Choroid plexus epithelial cell (primary cell): ENCODE data around the gene CBLN4.

Experiments used
- DNase-seq: peaks from one replicate; pipeline ENCODE4 v3.0.0-alpha.2; 2010; ENCODE audit warnings: low read depth
- H3K4me3 ChIP-seq: 2 replicates; pipeline ENCODE4 v1.5.1; 2011; ENCODE audit warnings: low read depth, mild to moderate bottlenecking, control low read depth, low read length, moderate library complexity
- TF ChIP-seq, protein P1 (sequence below): conservative IDR thresholded peaks from 2 replicates; pipeline ENCODE4 v1.5.1; 2011; ENCODE audit warnings: low read depth, mild to moderate bottlenecking, control low read depth, inconsistent platforms, low read length, moderate library complexity

CBLN4 gene

DNA sequence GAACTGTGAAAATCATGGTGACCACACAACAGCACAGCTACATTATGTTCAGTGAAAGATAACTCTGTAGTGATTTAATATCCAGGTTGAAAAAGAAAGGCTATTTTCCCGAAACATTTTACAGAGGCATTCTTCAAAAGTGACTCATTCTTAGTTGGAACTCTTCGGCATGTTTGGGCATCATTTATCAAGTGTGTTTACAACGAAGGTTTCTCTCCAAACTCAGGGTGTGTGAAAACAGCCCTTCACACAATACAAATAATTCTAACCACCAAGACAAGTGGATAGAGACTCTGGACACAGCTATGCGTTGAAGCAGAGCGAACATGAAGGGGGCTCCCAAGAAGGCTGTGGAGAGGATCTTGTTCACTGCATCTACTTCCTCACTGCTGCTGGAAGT lies 57.6 kb downstream of the CBLN4 start:
- DNase-seq: no peak
- H3K4me3 ChIP-seq: no peak overlapping the region
- TF ChIP-seq, protein P1, sequence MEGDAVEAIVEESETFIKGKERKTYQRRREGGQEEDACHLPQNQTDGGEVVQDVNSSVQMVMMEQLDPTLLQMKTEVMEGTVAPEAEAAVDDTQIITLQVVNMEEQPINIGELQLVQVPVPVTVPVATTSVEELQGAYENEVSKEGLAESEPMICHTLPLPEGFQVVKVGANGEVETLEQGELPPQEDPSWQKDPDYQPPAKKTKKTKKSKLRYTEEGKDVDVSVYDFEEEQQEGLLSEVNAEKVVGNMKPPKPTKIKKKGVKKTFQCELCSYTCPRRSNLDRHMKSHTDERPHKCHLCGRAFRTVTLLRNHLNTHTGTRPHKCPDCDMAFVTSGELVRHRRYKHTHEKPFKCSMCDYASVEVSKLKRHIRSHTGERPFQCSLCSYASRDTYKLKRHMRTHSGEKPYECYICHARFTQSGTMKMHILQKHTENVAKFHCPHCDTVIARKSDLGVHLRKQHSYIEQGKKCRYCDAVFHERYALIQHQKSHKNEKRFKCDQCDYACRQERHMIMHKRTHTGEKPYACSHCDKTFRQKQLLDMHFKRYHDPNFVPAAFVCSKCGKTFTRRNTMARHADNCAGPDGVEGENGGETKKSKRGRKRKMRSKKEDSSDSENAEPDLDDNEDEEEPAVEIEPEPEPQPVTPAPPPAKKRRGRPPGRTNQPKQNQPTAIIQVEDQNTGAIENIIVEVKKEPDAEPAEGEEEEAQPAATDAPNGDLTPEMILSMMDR: no peak
